Measurements from ENCODE around the gene MARK2. TPM values are rescaled to one million over a fixed set of nuclear protein-coding genes. Genes with fewer than 3 reads are reported as not detected.

MARK2 gene
- polyA plus RNA-seq, 1 of the 3 experiments (the other 2 are of a cell fraction): 18.8 TPM

DNA sequence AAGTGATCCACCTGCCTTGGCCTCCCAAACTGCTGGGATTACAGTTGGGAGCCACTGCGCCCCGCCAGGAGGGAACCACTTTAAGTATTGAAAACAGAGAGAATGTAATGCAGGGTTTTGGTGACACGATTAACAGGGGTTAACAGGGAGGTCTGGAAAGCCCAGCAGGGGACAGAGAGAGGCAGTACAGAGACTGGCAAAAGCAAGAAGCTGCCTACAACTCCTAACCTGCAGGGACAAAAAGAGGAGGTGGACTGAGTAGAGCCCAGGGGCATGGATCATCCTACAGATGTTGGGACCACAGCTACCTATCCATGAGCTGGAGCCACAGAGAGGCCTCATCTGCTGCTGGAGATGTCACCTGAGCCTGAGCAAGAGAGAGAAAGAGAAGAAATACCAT, 27.4 kb upstream of the MARK2 start:
- Histone ChIP-seq H3K9me3 (no peaks in the 10 kb centered on the region), H3K9ac (no peak overlapping the region), H4K20me1 (ENCODE audit: insufficient read depth) (peaks cover 25% of the 10 kb centered on the region), H3K27ac (ENCODE audit: low read depth in 2 of 2, low read length in 1 of 2) (no peak overlapping the region), H3K79me2 (ENCODE audit: insufficient read depth) (peaks cover 31% of the 10 kb centered on the region), H3K27me3 (ENCODE audit: insufficient read depth) (no peaks in the 10 kb centered on the region), H2AFZ (ENCODE audit: low read depth) (no peak overlapping the region), H3K9me2 (no peaks in the 10 kb centered on the region), H3K4me3 (ENCODE audit: low read depth in 2 of 2, low read length in 1 of 2) (no peak overlapping the region), H3K36me3 (replicated peaks in 1 of 2; ENCODE audit: control insufficient read depth in 1 of 2, insufficient read depth in 2 of 2, low read length in 1 of 2) (peaks cover 5 to 8% of the 10 kb centered on the region in 2 experiments), H3F3A (replicated peaks; ENCODE audit: insufficient read depth) (peaks cover 6% of the 10 kb centered on the region), H3K4me2 (no peak overlapping the region), H3K4me1 (ENCODE audit: control insufficient read depth in 1 of 2, insufficient read depth in 2 of 2, low read depth in 1 of 2, low read length in 1 of 2) (peaks cover 9 to 15% of the 10 kb centered on the region in 2 experiments; a peak in 3 of 4 replicates)
- ChIA-PET POLR2A (no interaction called here), CTCF (interaction anchor here (1.2 to 1.8 kb wide), 2 partner anchors 8 to 43 kb away, joined by 5 to 17 read pairs; partner anchors contain the start of gene ZFTA)
- DNase-seq: no peak
- WGBS (ENCODE audit: low lambda C conversion rate): 94% methylated on average over 3 of the region's 3 CpGs
- TF ChIP-seq JUND (IDR thresholded peaks at IDR 0.05) (no peak), TAF1 (IDR thresholded peaks at IDR 0.05; ENCODE audit: borderline replicate concordance, low read depth, low read length) (no peak), RCOR1 (IDR thresholded peaks at IDR 0.05; ENCODE audit: low read length) (no peak), RAD21 (IDR thresholded peaks at IDR 0.05; ENCODE audit: low read length) (no peak), CHD2 (IDR thresholded peaks at IDR 0.05; ENCODE audit: low read length, partially characterized antibody) (no peak), SIN3A (IDR thresholded peaks at IDR 0.05; ENCODE audit: borderline replicate concordance, low read depth, low read length) (no peak), GABPA (IDR thresholded peaks at IDR 0.05; ENCODE audit: low read depth) (no peak)
- TF ChIP-seq, protein P1, sequence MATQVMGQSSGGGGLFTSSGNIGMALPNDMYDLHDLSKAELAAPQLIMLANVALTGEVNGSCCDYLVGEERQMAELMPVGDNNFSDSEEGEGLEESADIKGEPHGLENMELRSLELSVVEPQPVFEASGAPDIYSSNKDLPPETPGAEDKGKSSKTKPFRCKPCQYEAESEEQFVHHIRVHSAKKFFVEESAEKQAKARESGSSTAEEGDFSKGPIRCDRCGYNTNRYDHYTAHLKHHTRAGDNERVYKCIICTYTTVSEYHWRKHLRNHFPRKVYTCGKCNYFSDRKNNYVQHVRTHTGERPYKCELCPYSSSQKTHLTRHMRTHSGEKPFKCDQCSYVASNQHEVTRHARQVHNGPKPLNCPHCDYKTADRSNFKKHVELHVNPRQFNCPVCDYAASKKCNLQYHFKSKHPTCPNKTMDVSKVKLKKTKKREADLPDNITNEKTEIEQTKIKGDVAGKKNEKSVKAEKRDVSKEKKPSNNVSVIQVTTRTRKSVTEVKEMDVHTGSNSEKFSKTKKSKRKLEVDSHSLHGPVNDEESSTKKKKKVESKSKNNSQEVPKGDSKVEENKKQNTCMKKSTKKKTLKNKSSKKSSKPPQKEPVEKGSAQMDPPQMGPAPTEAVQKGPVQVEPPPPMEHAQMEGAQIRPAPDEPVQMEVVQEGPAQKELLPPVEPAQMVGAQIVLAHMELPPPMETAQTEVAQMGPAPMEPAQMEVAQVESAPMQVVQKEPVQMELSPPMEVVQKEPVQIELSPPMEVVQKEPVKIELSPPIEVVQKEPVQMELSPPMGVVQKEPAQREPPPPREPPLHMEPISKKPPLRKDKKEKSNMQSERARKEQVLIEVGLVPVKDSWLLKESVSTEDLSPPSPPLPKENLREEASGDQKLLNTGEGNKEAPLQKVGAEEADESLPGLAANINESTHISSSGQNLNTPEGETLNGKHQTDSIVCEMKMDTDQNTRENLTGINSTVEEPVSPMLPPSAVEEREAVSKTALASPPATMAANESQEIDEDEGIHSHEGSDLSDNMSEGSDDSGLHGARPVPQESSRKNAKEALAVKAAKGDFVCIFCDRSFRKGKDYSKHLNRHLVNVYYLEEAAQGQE (IDR thresholded peaks at IDR 0.05; ENCODE audit: low read depth, low read length): no peak
- TF ChIP-seq, protein P2, sequence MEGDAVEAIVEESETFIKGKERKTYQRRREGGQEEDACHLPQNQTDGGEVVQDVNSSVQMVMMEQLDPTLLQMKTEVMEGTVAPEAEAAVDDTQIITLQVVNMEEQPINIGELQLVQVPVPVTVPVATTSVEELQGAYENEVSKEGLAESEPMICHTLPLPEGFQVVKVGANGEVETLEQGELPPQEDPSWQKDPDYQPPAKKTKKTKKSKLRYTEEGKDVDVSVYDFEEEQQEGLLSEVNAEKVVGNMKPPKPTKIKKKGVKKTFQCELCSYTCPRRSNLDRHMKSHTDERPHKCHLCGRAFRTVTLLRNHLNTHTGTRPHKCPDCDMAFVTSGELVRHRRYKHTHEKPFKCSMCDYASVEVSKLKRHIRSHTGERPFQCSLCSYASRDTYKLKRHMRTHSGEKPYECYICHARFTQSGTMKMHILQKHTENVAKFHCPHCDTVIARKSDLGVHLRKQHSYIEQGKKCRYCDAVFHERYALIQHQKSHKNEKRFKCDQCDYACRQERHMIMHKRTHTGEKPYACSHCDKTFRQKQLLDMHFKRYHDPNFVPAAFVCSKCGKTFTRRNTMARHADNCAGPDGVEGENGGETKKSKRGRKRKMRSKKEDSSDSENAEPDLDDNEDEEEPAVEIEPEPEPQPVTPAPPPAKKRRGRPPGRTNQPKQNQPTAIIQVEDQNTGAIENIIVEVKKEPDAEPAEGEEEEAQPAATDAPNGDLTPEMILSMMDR (IDR thresholded peaks at IDR 0.05): no peak

DNA sequence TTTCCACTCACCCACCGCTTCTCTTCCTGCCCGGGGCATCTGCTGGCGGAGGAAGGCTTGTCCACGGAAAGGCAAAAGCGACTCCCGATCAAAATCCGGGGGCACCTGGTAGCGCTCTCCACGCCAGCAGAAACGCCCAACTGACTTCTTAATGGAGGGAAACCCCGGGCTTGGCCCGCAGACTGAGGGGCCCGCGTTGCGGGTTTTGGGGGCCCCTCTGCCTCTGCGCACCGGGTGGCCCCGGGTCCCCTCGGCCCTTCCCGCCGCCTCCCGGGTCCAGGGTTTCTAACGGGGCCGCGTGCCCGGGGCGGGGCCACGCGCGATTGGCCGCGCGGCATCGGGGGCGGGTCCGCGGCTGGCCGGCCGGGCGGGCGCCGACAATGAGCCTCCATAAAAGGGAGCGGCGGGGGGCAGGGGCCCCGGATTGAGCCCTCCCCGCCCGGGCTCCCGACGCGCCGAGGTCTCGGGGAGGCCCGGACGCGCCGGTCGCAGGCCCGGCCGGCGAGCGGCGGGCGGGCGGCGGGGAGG, 25.8 kb upstream of the MARK2 start, which contains the start of gene SPINDOC:
Gene SPINDOC, plus strand, starts transcription at position 422 of the 528 bp plus-strand sequence. CDS start 231 bp downstream, outside the sequence.
- H3K9me3 ChIP-seq: no peaks in the 10 kb centered on the region
- peaks cover 38% of the 10 kb centered on the region for H4K20me1 ChIP-seq (ENCODE audit: insufficient read depth)
- peak within 1 kb of the TSS; percentile 95 for H3K4me2 ChIP-seq
- peak within 1 kb of the TSS; percentile 93 for H3K9ac ChIP-seq
- H3K36me3 ChIP-seq (replicated peaks in 1 of 2; ENCODE audit: control insufficient read depth in 1 of 2, insufficient read depth in 2 of 2, low read length in 1 of 2): peaks cover 14 to 16% of the 10 kb centered on the region in 2 experiments
- no peaks in the 10 kb centered on the region for H3K27me3 ChIP-seq (ENCODE audit: insufficient read depth)
- peaks cover 9 to 15% of the 10 kb centered on the region in 2 experiments; a peak in 3 of 4 replicates for H3K4me1 ChIP-seq (ENCODE audit: control insufficient read depth in 1 of 2, insufficient read depth in 2 of 2, low read depth in 1 of 2, low read length in 1 of 2)
- H3K9me2 ChIP-seq: no peaks in the 10 kb centered on the region
- peaks cover 47% of the 10 kb centered on the region for H3K79me2 ChIP-seq (ENCODE audit: insufficient read depth)
- ChIA-PET POLR2A (interaction anchor here (0.7 to 1.0 kb wide), 2 partner anchors 27 to 44 kb away, joined by 4 read pairs; partner anchors contain the start of gene ZFTA), CTCF (interaction anchor here (0.8 to 1.2 kb wide), 5 partner anchors 10 to 45 kb away, joined by 3 to 5 read pairs (median 3); no protein-coding TSS in a partner anchor)
- peak within 1 kb of the TSS; percentile 91 for H2AFZ ChIP-seq (ENCODE audit: low read depth)
- H3K27ac ChIP-seq (ENCODE audit: low read depth in 2 of 2, low read length in 1 of 2): peak within 1 kb of the TSS; percentile 68 to 82
- H3F3A ChIP-seq (replicated peaks; ENCODE audit: insufficient read depth): peaks cover 6% of the 10 kb centered on the region
- peak within 1 kb of the TSS; percentile 72 to 91 for H3K4me3 ChIP-seq (ENCODE audit: low read depth in 2 of 2, low read length in 1 of 2)
- peak; percentile 98 for DNase-seq
- 3% methylated on average over 11 of the region's 65 CpGs for WGBS (ENCODE audit: low lambda C conversion rate)
- TF ChIP-seq POLR2AphosphoS5 (IDR thresholded peaks at IDR 0.05; ENCODE audit: low read depth, low read length): peak; percentile 62
- no peak for TF ChIP-seq NRF1 (IDR thresholded peaks at IDR 0.05; ENCODE audit: low read depth, low read length)
- no peak for TF ChIP-seq RCOR1 (IDR thresholded peaks at IDR 0.05; ENCODE audit: low read length)
- 0 out of 2 replicates have a peak, but pooled peaks have one; percentile 24 for TF ChIP-seq SIN3A (IDR thresholded peaks at IDR 0.05; ENCODE audit: borderline replicate concordance, low read depth, low read length)
- TF ChIP-seq MXI1 (IDR thresholded peaks at IDR 0.05; ENCODE audit: low read depth, low read length): peak; percentile 29; the same call in 1 of the 2 replicates
- no peak for TF ChIP-seq ELF1 (IDR thresholded peaks at IDR 0.05)
- TF ChIP-seq, protein P2 (IDR thresholded peaks at IDR 0.05): no peak
- TF ChIP-seq, protein P3, sequence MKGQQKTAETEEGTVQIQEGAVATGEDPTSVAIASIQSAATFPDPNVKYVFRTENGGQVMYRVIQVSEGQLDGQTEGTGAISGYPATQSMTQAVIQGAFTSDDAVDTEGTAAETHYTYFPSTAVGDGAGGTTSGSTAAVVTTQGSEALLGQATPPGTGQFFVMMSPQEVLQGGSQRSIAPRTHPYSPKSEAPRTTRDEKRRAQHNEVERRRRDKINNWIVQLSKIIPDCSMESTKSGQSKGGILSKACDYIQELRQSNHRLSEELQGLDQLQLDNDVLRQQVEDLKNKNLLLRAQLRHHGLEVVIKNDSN (IDR thresholded peaks at IDR 0.05; ENCODE audit: borderline replicate concordance, low read depth): peak; percentile 43
- no peak for TF ChIP-seq FOXM1 (IDR thresholded peaks at IDR 0.05; ENCODE audit: low read depth)
- 0 out of 2 replicates have a peak, but pooled peaks have one; percentile 19 for TF ChIP-seq TAF1 (IDR thresholded peaks at IDR 0.05; ENCODE audit: borderline replicate concordance, low read depth, low read length)
- TF ChIP-seq, protein P4, sequence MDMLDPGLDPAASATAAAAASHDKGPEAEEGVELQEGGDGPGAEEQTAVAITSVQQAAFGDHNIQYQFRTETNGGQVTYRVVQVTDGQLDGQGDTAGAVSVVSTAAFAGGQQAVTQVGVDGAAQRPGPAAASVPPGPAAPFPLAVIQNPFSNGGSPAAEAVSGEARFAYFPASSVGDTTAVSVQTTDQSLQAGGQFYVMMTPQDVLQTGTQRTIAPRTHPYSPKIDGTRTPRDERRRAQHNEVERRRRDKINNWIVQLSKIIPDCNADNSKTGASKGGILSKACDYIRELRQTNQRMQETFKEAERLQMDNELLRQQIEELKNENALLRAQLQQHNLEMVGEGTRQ (IDR thresholded peaks at IDR 0.05; ENCODE audit: borderline replicate concordance, low read depth, low read length): no peak

Data from SK-N-SH (cell line).